Embryonic facial prominence (tissue), 1 donor: ENCODE results near the gene YDJC.
"Not testable (repeated sequence)": the region's sequence is repeated elsewhere in the genome, so short reads cannot be mapped to it uniquely, and the experiment has no call there.

ENCODE experiments used
- DNase-seq: peaks from one replicate; pipeline ENCODE4 v3.0.0-alpha.2; 2016; ENCODE audit errors: extremely low spot score

Gene YDJC

GRCh38 chr22:21632237-21632895 is 2.5 kb upstream of the YDJC start, which contains the start of gene CCDC116:
Gene CCDC116, plus strand, starts transcription at chr22:21632760. Its CDS starts 422 bp downstream, at chr22:21633182.
- DNase-seq = no peak

GRCh38 chr22:21631025-21631424 is 1.2 kb upstream of the YDJC start:
- no peak for DNase-seq

GRCh38 chr22:21628386-21629254 is 1.2 kb downstream of the YDJC start:
- no peak for DNase-seq

GRCh38 chr22:21626735-21627469 is 2.9 kb downstream of the YDJC start:
- DNase-seq = no peak

GRCh38 chr22:21626073-21626734 is 3.6 kb downstream of the YDJC start:
- no peak for DNase-seq

GRCh38 chr22:21624880-21625791 is 4.7 kb downstream of the YDJC start:
- DNase-seq = no peak

- no peak for DNase-seq
Observed at GRCh38 chr22:21624120-21624879, 5.5 kb downstream of the YDJC start.

- no peak for DNase-seq
Observed at GRCh38 chr22:21623648-21623970, 6.2 kb downstream of the YDJC start.

- no peak for DNase-seq
Observed at GRCh38 chr22:21622919-21623647, 6.7 kb downstream of the YDJC start.

- DNase-seq = no peak
Observed at GRCh38 chr22:21622011-21622918, 7.6 kb downstream of the YDJC start.

- DNase-seq = no peak
Observed at GRCh38 chr22:21621025-21621424, 8.8 kb downstream of the YDJC start.

- DNase-seq = not testable (repeated sequence)
Observed at GRCh38 chr22:21617337-21617736, 12.5 kb downstream of the YDJC start.

- DNase-seq = no peak
Observed at GRCh38 chr22:21615731-21616130, 14.1 kb downstream of the YDJC start.

- DNase-seq = no peak
Observed at GRCh38 chr22:21613553-21614233, 16.1 kb downstream of the YDJC start.

GRCh38 chr22:21612858-21613257 is 17.0 kb downstream of the YDJC start:
- DNase-seq = no peak

- no peak for DNase-seq
Observed at GRCh38 chr22:21611210-21611977, 18.4 kb downstream of the YDJC start.

- DNase-seq = not testable (repeated sequence)
Observed at GRCh38 chr22:21609556-21610157, 20.2 kb downstream of the YDJC start.
